T-helper 1 cell treated with Interleukin-12 subunit alpha and Interleukin-12 subunit beta and Interleukin-4 antibody, amounts not matched to agents 30 μg/mL and 1 μg/mL, for 36 hours (primary cell): Measurements from ENCODE around the gene ICAM4.

Source experiments
- H3K27ac Mint-ChIP-seq: one replicate; pipeline ENCODE4 v1.8.0; 2021; ENCODE audit warnings: mild to moderate bottlenecking, mixed read lengths
- H3K27me3 Mint-ChIP-seq: one replicate; pipeline ENCODE4 v1.8.0; 2021; ENCODE audit warnings: low read depth, mixed read lengths
- H3K36me3 Mint-ChIP-seq: one replicate; pipeline ENCODE4 v1.8.0; 2021; ENCODE audit warnings: low read depth, mixed read lengths
- H3K4me1 Mint-ChIP-seq: one replicate; pipeline ENCODE4 v1.8.0; 2021; ENCODE audit warnings: low read depth, mixed read lengths
- H3K4me3 Mint-ChIP-seq: one replicate; pipeline ENCODE4 v1.8.0; 2021; ENCODE audit warnings: mild to moderate bottlenecking, moderate library complexity, mixed read lengths
- H3K9me3 Mint-ChIP-seq: one replicate; pipeline ENCODE4 v1.8.0; 2021; ENCODE audit warnings: mixed read lengths

The ICAM4 gene

DNA sequence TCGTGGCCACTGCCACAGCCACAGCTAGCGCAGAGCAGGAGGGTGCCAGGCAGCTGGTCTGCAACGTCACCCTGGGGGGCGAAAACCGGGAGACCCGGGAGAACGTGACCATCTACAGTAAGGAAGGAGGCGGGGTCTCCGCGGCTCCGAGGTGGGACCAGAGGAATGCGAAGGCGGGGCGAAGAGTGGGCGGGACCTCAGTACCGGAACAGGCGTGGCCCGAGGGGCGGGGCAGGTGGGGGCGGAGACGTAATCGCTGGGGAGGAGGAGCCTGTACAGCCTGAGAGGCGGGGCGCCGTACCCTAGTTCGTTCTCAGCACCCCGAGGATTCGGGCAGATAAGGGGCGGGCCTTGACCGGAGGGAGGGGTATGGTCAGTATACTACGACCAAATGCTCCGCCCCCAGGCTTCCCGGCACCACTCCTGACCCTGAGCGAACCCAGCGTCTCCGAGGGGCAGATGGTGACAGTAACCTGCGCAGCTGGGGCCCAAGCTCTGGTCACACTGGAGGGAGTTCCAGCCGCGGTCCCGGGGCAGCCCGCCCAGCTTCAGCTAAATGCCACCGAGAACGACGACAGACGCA, 5.5 kb downstream of the ICAM4 start:
- no peaks in the 10 kb centered on the region for H3K9me3 Mint-ChIP-seq
- peaks cover 42% of the 10 kb centered on the region for H3K4me1 Mint-ChIP-seq
- H3K4me3 Mint-ChIP-seq = peak overlapping the region; percentile 68
- H3K27me3 Mint-ChIP-seq = peaks cover 84% of the 10 kb centered on the region
- H3K27ac Mint-ChIP-seq = peak overlapping the region; percentile 69
- H3K36me3 Mint-ChIP-seq = peaks cover 1% of the 10 kb centered on the region

GRCh38 chr19:10292789-10293636, 6.3 kb downstream of the ICAM4 start:
- Mint-ChIP-seq H3K27me3 (peaks cover 77% of the 10 kb centered on the region), H3K4me3 (peak overlapping the region; percentile 46), H3K4me1 (peaks cover 40% of the 10 kb centered on the region), H3K27ac (peak overlapping the region; percentile 69), H3K9me3 (no peaks in the 10 kb centered on the region), H3K36me3 (peaks cover 1% of the 10 kb centered on the region)

DNA sequence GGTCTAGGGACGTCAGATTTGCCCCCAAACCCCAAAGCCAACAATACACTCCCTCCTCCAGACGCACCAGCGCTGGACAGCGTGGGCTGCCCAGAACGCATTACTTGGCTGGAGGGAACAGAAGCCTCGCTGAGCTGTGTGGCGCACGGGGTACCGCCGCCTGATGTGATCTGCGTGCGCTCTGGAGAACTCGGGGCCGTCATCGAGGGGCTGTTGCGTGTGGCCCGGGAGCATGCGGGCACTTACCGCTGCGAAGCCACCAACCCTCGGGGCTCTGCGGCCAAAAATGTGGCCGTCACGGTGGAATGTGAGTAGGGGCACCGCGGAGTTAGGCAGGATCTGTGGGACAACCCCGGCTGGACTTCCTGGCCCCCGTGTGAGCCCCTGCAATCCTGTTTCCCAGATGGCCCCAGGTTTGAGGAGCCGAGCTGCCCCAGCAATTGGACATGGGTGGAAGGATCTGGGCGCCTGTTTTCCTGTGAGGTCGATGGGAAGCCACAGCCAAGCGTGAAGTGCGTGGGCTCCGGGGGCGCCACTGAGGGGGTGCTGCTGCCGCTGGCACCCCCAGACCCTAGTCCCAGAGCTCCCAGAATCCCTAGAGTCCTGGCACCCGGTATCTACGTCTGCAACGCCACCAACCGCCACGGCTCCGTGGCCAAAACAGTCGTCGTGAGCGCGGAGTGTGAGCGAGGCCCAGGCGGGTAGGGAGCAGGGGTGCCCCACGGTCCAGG, 7.0 kb downstream of the ICAM4 start:
- Mint-ChIP-seq H3K27ac (peak overlapping the region; percentile 69), H3K27me3 (peaks cover 71% of the 10 kb centered on the region), H3K9me3 (no peaks in the 10 kb centered on the region), H3K4me3 (peak overlapping the region; percentile 46), H3K4me1 (peaks cover 36% of the 10 kb centered on the region), H3K36me3 (peaks cover 1% of the 10 kb centered on the region)

DNA sequence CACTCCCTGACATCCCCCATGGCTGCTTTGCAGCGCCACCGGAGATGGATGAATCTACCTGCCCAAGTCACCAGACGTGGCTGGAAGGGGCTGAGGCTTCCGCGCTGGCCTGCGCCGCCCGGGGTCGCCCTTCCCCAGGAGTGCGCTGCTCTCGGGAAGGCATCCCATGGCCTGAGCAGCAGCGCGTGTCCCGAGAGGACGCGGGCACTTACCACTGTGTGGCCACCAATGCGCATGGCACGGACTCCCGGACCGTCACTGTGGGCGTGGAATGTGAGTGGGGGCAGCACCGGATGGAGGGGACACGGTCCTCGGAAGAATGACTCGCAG, 7.6 kb downstream of the ICAM4 start:
- Mint-ChIP-seq H3K36me3 (peaks cover 1% of the 10 kb centered on the region), H3K4me1 (peaks cover 33% of the 10 kb centered on the region), H3K27ac (no peak overlapping the region), H3K9me3 (no peaks in the 10 kb centered on the region), H3K27me3 (peaks cover 67% of the 10 kb centered on the region), H3K4me3 (no peak overlapping the region)

DNA sequence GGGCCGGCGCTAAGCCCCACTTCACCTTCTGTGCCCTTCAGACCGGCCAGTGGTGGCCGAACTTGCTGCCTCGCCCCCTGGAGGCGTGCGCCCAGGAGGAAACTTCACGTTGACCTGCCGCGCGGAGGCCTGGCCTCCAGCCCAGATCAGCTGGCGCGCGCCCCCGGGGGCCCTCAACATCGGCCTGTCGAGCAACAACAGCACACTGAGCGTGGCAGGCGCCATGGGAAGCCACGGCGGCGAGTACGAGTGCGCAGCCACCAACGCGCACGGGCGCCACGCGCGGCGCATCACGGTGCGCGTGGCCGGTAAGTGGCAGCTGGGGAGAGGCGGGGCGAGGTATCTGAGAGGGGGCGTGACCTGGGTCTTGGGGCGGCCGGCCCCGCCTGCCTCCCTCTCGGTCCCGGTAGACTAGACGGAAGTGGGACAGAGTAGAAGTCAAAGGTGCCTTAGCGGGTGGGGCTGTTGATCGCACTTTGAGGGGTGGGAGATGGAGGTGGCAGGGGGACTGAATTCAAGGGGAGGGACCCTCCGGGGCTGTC, 8.6 kb downstream of the ICAM4 start:
- Mint-ChIP-seq H3K9me3 (no peaks in the 10 kb centered on the region), H3K4me3 (peak overlapping the region; percentile 84), H3K36me3 (peaks cover 1% of the 10 kb centered on the region), H3K4me1 (peaks cover 28% of the 10 kb centered on the region), H3K27me3 (peaks cover 65% of the 10 kb centered on the region), H3K27ac (peak overlapping the region; percentile 75)

DNA sequence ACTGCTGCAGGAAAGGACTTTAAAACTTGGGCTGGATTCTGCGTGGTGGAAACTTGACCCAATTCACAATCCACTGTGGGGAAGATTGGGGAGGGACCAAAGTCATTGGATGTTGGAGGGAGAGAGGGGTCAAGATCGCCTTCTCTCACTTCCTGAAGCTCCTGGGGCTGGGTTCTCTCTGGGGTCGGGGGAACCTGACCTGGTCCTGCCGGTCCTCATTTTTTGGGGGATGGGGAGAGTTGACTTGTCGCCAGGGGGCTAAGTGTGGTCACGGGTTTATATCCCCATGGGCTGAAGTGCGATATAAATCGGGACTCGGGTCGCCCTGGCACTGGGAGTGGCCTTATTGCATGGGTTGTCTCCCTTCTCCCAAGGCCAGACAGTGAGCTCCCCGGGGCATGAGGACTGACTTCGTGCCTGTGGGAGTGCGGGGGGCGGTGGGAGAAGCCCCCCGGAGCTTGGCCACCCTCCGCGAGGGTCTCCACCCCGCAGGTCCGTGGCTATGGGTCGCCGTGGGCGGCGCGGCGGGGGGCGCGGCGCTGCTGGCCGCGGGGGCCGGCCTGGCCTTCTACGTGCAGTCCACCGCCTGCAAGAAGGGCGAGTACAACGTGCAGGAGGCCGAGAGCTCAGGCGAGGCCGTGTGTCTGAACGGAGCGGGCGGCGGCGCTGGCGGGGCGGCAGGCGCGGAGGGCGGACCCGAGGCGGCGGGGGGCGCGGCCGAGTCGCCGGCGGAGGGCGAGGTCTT, 9.3 kb downstream of the ICAM4 start:
- Mint-ChIP-seq H3K9me3 (no peaks in the 10 kb centered on the region), H3K27ac (peak overlapping the region; percentile 75), H3K4me1 (peaks cover 23% of the 10 kb centered on the region), H3K27me3 (peaks cover 59% of the 10 kb centered on the region), H3K4me3 (peak overlapping the region; percentile 84), H3K36me3 (peaks cover 1% of the 10 kb centered on the region)

DNA sequence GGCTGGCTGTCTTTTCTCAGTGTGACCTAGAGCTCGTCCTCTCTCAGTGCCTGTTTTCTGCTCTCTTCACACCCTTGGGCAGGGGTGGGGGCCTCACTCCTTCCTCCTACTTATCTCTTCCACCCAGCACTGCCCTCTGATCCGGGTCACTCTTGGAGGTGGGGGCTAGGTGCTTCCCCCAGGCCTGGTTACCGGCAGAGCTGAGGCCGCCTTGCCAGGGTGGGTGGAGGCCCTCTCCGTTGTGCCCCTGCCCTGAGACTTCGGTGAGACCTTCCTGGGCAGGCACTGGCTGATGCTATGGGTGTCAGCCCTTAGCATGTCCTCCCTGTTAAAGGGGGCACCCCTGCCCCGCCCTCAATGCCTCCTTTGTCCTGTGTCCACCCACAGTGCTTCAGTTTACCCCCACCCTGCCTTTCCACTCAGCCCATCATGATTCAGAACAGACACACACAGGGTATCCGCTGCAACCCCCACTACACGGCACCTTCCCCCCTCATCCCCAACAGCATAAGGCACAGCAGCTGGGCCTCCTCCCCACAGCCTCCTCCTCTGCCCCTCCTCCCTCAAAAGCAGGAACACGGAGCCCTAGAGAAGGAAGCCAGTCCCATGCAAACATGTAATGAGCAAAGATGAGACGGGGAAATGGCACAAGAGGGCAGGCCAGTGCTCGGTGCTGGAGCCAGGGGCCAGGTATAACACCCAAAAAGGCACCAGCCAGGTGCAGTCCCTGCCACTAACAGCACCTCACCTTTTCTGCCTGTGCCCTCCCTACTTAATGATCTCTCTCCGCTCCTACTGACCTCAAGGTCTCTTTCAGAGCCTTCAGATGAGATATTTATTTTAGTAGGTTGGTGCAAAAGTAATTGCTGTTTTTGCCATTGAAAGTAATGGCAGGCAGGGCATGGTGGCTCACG, 13.0 kb downstream of the ICAM4 start:
- no peaks in the 10 kb centered on the region for H3K9me3 Mint-ChIP-seq
- H3K27ac Mint-ChIP-seq = no peak overlapping the region
- peaks cover 7% of the 10 kb centered on the region for H3K4me1 Mint-ChIP-seq
- H3K4me3 Mint-ChIP-seq = no peak overlapping the region
- peaks cover 25% of the 10 kb centered on the region for H3K27me3 Mint-ChIP-seq
- H3K36me3 Mint-ChIP-seq = peaks cover 1% of the 10 kb centered on the region

GRCh38 chr19:10305139-10305806, 18.5 kb downstream of the ICAM4 start:
- Mint-ChIP-seq H3K4me1 (no peaks in the 10 kb centered on the region), H3K36me3 (no peaks in the 10 kb centered on the region), H3K27ac (no peak overlapping the region), H3K27me3 (peaks cover 4% of the 10 kb centered on the region), H3K4me3 (no peak overlapping the region), H3K9me3 (no peaks in the 10 kb centered on the region)

DNA sequence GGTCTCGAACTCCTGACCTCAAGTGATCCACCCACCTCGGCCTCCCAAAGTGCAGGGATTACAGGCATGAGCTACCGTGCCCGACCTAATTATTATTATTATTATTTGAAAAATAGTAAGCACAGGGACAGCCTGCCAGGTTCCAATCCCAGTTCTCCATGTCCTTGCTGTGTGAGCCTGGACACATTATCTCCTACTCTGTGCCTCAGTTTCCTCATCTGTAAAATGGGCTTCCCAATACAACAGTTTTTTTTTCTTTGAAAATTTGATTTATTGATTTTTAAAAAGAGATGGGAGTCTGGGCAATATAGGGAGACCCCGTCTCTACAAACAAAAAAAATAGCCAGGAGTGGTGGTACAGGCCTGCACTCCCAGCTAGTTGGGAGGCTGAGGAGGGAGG, 19.6 kb downstream of the ICAM4 start:
- H3K27ac Mint-ChIP-seq = no peak overlapping the region
- no peaks in the 10 kb centered on the region for H3K9me3 Mint-ChIP-seq
- peaks cover 4% of the 10 kb centered on the region for H3K27me3 Mint-ChIP-seq

DNA sequence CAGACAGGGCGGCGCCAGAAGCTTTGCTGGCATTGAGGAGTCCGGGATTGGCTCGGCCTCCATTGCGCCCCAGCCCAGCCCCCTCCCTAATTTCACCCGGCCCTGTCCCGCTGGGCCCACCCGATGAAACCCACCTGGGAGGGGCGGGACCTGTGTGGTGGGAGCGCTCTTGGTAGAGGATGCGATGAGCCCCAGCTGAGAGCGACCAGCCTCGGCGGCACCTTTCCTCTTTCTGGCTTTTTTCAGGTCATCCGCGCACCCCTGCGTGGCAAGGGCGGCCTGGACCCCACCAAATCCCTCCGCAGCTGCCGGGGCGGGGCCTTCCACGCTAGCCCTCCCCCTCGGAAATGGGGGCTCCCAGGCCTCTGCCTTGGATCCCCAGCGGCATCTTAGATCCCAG, 22.7 kb downstream of the ICAM4 start, which contains the start of gene ZGLP1:
Gene ZGLP1, minus strand, starts transcription at position 393 of the 400 bp plus-strand sequence.
- Mint-ChIP-seq H3K36me3 (no peaks in the 10 kb centered on the region), H3K4me3 (no peak within 1 kb of the TSS), H3K27me3 (no peaks in the 10 kb centered on the region), H3K27ac (no peak within 1 kb of the TSS), H3K4me1 (peaks cover 1% of the 10 kb centered on the region), H3K9me3 (no peaks in the 10 kb centered on the region)

More for the DNA sequence above, 19.6 kb downstream of the ICAM4 start:
- Mint-ChIP-seq H3K4me1 (no peaks in the 10 kb centered on the region), H3K4me3 (no peak overlapping the region), H3K36me3 (no peaks in the 10 kb centered on the region)

GRCh38 chr19:10315335-10316214, 28.8 kb downstream of the ICAM4 start, which contains the start of gene FDX2:
TSS of gene FDX2 (minus strand) at chr19:10316015. CDS start at chr19:10315996, 19 bp downstream.
- Mint-ChIP-seq H3K27ac (peak within 1 kb of the TSS; percentile 75), H3K27me3 (no peaks in the 10 kb centered on the region), H3K9me3 (no peaks in the 10 kb centered on the region), H3K36me3 (peaks cover 13% of the 10 kb centered on the region), H3K4me3 (peak within 1 kb of the TSS; percentile 87), H3K4me1 (peaks cover 10% of the 10 kb centered on the region)
